AG10803 (cell line): Measurements from ENCODE around the gene PIAS2.

Experiments
- DNase-seq: peaks from one replicate; pipeline ENCODE4 v3.0.0; 2010; ENCODE audit warnings: low read depth
- H3K4me3 ChIP-seq: 2 replicates; pipeline ENCODE4 v1.5.1; 2011; ENCODE audit warnings: mild to moderate bottlenecking, low read length, control low read depth
- TF ChIP-seq, protein P1 (sequence below): conservative IDR thresholded peaks from 2 replicates; pipeline ENCODE4 v1.5.1; 2011; ENCODE audit warnings: mild to moderate bottlenecking, low read length, control low read depth, inconsistent platforms

The PIAS2 gene

DNA sequence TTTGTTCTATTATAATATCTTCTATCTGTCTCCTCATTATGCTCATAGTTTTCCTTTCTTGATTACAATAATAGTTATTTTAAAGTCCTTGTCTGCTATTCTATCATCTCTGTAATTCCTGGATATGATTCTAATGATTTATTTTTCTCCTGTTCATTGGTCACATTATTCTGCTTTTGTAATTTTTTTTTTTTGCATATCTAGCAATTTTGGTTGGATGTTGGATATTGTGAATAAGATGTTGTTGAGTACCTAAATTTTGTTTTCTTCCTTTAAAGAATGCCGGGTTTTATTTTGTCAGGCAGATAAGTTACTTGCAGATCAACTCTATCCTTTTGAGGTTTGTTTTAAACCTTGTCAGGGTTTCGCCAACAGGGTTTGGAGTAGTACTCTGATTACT, 25.3 kb upstream of the PIAS2 start:
- no peak for DNase-seq
- H3K4me3 ChIP-seq = no peak overlapping the region
- TF ChIP-seq, protein P1, sequence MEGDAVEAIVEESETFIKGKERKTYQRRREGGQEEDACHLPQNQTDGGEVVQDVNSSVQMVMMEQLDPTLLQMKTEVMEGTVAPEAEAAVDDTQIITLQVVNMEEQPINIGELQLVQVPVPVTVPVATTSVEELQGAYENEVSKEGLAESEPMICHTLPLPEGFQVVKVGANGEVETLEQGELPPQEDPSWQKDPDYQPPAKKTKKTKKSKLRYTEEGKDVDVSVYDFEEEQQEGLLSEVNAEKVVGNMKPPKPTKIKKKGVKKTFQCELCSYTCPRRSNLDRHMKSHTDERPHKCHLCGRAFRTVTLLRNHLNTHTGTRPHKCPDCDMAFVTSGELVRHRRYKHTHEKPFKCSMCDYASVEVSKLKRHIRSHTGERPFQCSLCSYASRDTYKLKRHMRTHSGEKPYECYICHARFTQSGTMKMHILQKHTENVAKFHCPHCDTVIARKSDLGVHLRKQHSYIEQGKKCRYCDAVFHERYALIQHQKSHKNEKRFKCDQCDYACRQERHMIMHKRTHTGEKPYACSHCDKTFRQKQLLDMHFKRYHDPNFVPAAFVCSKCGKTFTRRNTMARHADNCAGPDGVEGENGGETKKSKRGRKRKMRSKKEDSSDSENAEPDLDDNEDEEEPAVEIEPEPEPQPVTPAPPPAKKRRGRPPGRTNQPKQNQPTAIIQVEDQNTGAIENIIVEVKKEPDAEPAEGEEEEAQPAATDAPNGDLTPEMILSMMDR = no peak

DNA sequence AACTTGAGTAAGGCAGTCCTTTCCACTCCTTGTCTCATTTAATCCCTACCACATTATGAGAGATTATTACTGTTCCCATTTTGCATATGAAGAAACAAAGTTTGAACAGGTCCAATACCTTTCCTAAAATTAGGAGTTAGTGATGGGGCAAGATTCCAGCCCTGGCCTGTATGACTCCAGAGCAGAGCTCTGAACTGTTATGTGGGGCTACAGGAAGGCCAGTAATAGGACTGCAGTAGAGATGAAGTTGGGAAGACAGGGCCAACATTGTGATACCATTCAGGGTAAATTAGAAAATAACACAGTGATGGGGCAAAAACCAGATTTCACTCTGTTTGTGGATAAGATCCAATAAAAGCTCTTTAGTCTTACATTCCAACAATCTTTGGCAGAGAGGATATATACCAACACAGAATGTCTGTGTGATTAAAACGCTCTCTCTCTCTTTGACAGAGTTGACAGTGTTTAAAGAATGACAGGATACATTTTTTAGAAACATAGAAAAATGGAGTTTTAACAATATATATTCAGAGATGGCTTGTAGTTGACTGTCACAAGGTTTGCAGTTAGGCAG, 22.8 kb upstream of the PIAS2 start:
- peak; percentile 7 for DNase-seq
- H3K4me3 ChIP-seq = no peak overlapping the region
- TF ChIP-seq, protein P1 = no peak

DNA sequence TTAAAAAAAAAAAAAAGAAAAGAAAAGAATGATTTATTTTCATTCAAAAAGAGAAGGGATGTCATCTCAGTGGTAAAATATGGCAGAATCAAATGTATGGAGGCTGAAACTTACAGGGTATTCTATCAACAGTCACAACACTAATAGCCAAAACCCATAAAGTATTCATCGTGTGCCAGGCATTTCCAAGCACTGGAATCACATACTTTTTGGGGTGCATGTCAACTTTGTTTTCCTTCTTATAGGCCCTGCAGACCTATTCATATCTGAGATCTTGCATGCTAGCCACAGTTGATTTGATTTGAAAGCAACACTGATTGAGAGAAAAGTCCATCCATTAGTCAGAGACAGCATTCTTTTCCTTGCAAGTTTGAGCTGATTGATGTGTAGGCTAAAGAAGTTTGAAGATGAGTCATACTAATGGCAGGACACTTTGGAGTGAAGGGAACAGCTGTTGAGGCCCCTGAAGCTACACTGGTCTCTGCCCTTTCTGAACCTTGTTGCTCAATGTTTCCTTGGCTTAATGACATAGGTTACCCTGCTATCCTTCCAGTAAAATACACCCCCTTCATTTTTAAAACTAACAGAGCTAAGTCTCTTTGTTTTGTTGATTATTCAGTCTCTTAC, 22.1 kb upstream of the PIAS2 start:
- peak; percentile 75 for DNase-seq
- no peak overlapping the region for H3K4me3 ChIP-seq
- TF ChIP-seq, protein P1 = no peak

DNA sequence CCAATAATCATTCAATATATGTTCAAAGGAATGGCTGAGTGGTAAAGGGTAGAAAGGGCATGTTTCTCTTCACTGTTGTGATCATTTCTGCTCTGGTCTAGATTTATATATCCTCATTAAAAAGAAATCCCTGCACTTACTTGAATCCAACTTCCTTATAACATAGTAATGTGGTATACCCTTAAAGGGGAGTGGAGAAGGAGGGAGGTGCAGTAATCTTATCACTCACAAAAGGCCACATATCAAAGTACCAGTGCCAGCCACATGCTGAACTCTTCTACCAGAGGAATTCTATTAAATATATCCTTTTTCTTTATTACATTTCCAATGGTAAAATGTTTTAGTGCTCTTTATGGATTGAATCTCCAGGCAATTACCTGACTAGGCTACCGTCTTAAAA, 3.3 kb upstream of the PIAS2 start:
- no peak overlapping the region for H3K4me3 ChIP-seq
- TF ChIP-seq, protein P1 = no peak
- DNase-seq = no peak

DNA sequence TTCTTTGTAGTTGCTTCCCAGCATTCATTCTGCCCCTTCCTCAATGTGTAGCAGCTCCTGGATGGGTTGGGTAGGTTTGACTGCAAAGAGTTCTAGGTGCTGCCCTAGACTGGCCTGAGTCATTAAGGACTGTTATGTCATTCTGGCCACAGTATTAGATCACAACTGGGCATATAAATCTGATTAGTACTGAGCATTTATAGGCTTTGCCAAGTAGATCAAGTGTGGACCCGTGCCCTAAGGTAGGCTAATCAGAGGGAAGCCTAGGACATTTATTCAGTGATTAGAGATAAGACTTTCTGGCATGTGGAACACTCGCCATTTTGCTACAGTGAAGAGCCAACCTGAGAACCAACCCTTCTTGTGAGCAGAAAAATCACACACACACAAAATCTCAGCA, 2.8 kb upstream of the PIAS2 start:
- DNase-seq = no peak
- H3K4me3 ChIP-seq = no peak overlapping the region
- TF ChIP-seq, protein P1 = no peak

DNA sequence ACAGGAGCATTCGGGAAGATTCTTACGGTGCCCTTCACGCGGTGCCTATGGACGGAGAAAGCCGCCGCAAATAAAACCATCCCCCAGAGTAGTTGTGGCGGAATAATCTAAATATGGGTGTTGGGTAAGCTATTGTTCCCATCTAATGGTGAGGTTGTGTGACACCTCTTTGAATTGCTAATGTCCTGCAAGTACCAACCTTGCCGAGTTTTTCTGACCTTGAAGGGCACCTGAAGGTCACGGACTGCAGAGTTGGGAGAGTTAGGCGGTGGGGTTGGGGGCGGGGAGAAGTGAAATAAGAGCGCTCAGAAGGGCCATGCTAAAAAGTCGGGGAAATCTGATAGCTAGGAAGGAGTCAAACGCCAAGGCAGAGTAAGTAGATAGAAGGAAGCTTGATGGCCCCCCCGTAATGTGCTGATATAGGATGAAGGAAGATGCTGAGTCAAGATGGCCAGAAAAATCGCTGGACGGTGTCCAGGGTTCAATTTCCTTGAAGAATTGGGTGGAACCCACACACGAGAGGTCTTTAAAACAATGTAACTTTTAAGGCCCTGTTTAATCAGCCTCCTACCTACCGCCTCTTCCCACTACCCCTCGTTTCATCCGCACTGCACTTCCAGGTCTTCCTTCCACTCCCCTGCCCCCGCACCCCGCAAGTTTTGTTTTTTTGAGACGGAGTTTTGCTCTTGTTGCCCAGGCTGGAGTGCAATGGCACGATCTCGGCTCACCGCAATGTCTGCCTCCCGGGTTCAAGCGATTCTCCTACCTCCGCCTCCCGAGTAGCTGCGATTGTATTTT, 695 bp upstream of the PIAS2 start:
- peak; percentile 22 for DNase-seq
- peak overlapping the region; percentile 82 for H3K4me3 ChIP-seq
- TF ChIP-seq, protein P1 = no peak
